ENCODE data around the gene SP140. TPM values are rescaled to one million over a fixed set of nuclear protein-coding genes. Genes with fewer than 3 reads are reported as not detected.

The SP140 gene
- total and polyA plus RNA-seq, 2 of the 8 experiments (the other 6 are each of a cell fraction or from before 2014, with no cell fraction given): 0.23 to 1.3 TPM

DNA sequence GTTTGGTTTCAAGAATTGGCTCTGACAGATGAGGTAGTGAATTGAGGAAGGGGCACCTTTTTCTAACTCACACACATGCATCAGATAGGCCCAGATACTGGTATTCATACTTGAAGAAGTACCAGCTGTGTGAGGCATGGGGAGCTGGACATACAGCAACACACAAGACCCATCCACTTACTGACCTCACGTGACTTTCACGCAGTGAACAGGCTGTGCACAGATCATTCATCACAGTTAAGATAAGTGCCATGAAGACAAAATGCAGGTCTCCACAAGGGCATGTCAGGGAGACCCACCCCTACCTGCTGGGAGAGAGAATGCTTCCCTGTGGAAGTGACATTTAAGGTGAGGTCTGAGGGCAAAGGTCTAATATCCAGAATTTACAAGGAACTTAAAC is 44.3 kb upstream of the SP140 start:
- H3K23ac ChIP-seq (ENCODE audit: insufficient read length): no peak overlapping the region
- no peak overlapping the region; the same call in 1 of the 2 replicates for H2BK12ac ChIP-seq (ENCODE audit: low read depth, low read length)
- no peak for FAIRE-seq
- no peak overlapping the region for H2BK20ac ChIP-seq (ENCODE audit: low read length)
- H4K20me1 ChIP-seq (replicated peaks in 1 of 2; ENCODE audit: control insufficient read depth in 1 of 2, insufficient read depth in 2 of 2, low read length in 2 of 2): no peaks in the 10 kb centered on the region
- H2AK5ac ChIP-seq (ENCODE audit: low read depth, low read length): no peak overlapping the region
- H2AFZ ChIP-seq (ENCODE audit: low read length): no peak overlapping the region
- H2BK5ac ChIP-seq (ENCODE audit: low read depth, low read length): no peak overlapping the region
- no peak overlapping the region for H2BK120ac ChIP-seq (replicated peaks; ENCODE audit: low read depth, low read length)
- no peak overlapping the region for H4K8ac ChIP-seq (ENCODE audit: extremely low read depth, insufficient read depth, low read length)
- no peak overlapping the region for H4K5ac ChIP-seq (ENCODE audit: insufficient read length, low read depth, low read length)
- H3K9me3 ChIP-seq (ENCODE audit: insufficient read depth in 2 of 2, low read depth in 1 of 2, low read length in 1 of 2): peaks cover 0 to 4% of the 10 kb centered on the region in 2 experiments; a peak in 1 of 4 replicates
- H4K91ac ChIP-seq (replicated peaks; ENCODE audit: insufficient read length, low read length): no peak overlapping the region
- no peak overlapping the region for H3K27ac ChIP-seq (ENCODE audit: low read depth, low read length)
- H3K79me1 ChIP-seq (ENCODE audit: low read depth, low read length): no peaks in the 10 kb centered on the region
- WGBS, 2 experiments (ENCODE audit: extremely low coverage in 1 of 2, insufficient coverage in 1 of 2, insufficient read length in 1 of 2, insufficient replicate concordance in 2 of 2, low coverage in 1 of 2, low lambda C conversion rate in 2 of 2, missing lambda C conversion rate in 1 of 2): 86% methylated on average over 2 of the region's 2 CpGs; no CpG with 5 or more reads in 1 of the 2 experiments
- H3K56ac ChIP-seq (replicated peaks; ENCODE audit: insufficient read length, low read depth, low read length): no peak overlapping the region
- H3K9ac ChIP-seq (replicated peaks in 1 of 4; ENCODE audit: extremely low read depth in 1 of 4, low read depth in 3 of 4, low read length in 3 of 4): no peak overlapping the region
- ChIA-PET POLR2A (ENCODE audit: partially characterized antibody) (no interaction called here), CTCF (ENCODE audit: partially characterized antibody) (no interaction called here)
- peaks cover 0 to 9% (median 2%) of the 10 kb centered on the region in 4 experiments; a peak in 3 of 7 replicates for H3K4me1 ChIP-seq (replicated peaks in 1 of 4; ENCODE audit: control insufficient read depth in 3 of 4, insufficient read depth in 4 of 4, low read length in 3 of 4)
- H3K79me2 ChIP-seq (ENCODE audit: control insufficient read depth in 1 of 2, insufficient read depth in 2 of 2, low read length in 2 of 2): no peaks in the 10 kb centered on the region
- no peak for DNase-seq (ENCODE audit: low read depth in 1 of 2, low spot score in 2 of 2)
- TF ChIP-seq CHD1 (IDR thresholded peaks at IDR 0.05; ENCODE audit: low read depth, low read length) (no peak), TCF12 (IDR thresholded peaks at IDR 0.05; ENCODE audit: low read depth, low read length) (no peak), SIRT6 (IDR thresholded peaks at IDR 0.05; ENCODE audit: low read length) (no peak), TBP (IDR thresholded peaks at IDR 0.05; ENCODE audit: low read depth, low read length) (no peak), GABPA (IDR thresholded peaks at IDR 0.05; ENCODE audit: borderline replicate concordance, insufficient read depth, low read length) (no peak), BRCA1 (IDR thresholded peaks at IDR 0.05; ENCODE audit: low read depth, low read length) (no peak), RFX5 (IDR thresholded peaks at IDR 0.05; ENCODE audit: borderline replicate concordance, low read depth, low read length) (no peak), SAP30 (IDR thresholded peaks at IDR 0.05; ENCODE audit: insufficient read depth, insufficient replicate concordance, low read length) (no peak), EP300 (IDR thresholded peaks at IDR 0.05; ENCODE audit: borderline replicate concordance in 1 of 2, low read depth in 2 of 2, low read length in 2 of 2) (no peak), JUND (IDR thresholded peaks at IDR 0.05; ENCODE audit: low read length) (no peak), CREB1 (IDR thresholded peaks at IDR 0.05) (no peak), BACH1 (IDR thresholded peaks at IDR 0.05; ENCODE audit: low read length) (no peak), SP1 (IDR thresholded peaks at IDR 0.05; ENCODE audit: low read depth, low read length) (no peak), SUZ12 (IDR thresholded peaks at IDR 0.05; ENCODE audit: low read length) (no peak)
- TF ChIP-seq, protein P1, sequence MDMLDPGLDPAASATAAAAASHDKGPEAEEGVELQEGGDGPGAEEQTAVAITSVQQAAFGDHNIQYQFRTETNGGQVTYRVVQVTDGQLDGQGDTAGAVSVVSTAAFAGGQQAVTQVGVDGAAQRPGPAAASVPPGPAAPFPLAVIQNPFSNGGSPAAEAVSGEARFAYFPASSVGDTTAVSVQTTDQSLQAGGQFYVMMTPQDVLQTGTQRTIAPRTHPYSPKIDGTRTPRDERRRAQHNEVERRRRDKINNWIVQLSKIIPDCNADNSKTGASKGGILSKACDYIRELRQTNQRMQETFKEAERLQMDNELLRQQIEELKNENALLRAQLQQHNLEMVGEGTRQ (IDR thresholded peaks at IDR 0.05; ENCODE audit: low read length): no peak
- H3K27me3 ChIP-seq (replicated peaks in 1 of 4; ENCODE audit: control insufficient read depth in 3 of 4, extremely low read depth in 1 of 4, insufficient read depth in 3 of 4, low read length in 3 of 4): no peaks in the 10 kb centered on the region; a peak in 1 of 7 replicates
- no peak overlapping the region for H3K18ac ChIP-seq (ENCODE audit: extremely low read depth, low read length)
- no peak overlapping the region for H3K14ac ChIP-seq (ENCODE audit: insufficient read length)
- no peaks in the 10 kb centered on the region for H3K36me3 ChIP-seq (ENCODE audit: control insufficient read depth in 2 of 4, insufficient read depth in 4 of 4, low read length in 3 of 4)
- H3K23me2 ChIP-seq (ENCODE audit: low read depth, low read length): no peaks in the 10 kb centered on the region
- H3K4me2 ChIP-seq (ENCODE audit: insufficient read depth in 1 of 2, low read depth in 2 of 2, low read length in 2 of 2): no peak overlapping the region
- no peak overlapping the region for H3K4me3 ChIP-seq (ENCODE audit: extremely low read depth in 1 of 4, insufficient read depth in 2 of 4, low read depth in 3 of 4, low read length in 4 of 4)
- H3K4ac ChIP-seq (replicated peaks; ENCODE audit: insufficient read length, low read depth, low read length): no peak overlapping the region
- no peak overlapping the region for H2BK15ac ChIP-seq (ENCODE audit: low read length)
